ENCODE data around the gene CFAP58.
"Not testable (repeated sequence)": the region's sequence is repeated elsewhere in the genome, so short reads cannot be mapped to it uniquely, and the experiment has no call there.

The CFAP58 gene

GRCh38 chr10:104434601-104435000, 81.0 kb downstream of the CFAP58 start:
- DNase-seq (ENCODE audit: low read depth): no peak

GRCh38 chr10:104435822-104436221, 82.2 kb downstream of the CFAP58 start:
- DNase-seq (ENCODE audit: low read depth): no peak

- DNase-seq (ENCODE audit: low read depth): no peak
These were observed 83.6 kb downstream of the CFAP58 start for GRCh38 chr10:104437226-104437625.

- DNase-seq (ENCODE audit: low read depth): no peak
These were observed 86.6 kb downstream of the CFAP58 start for GRCh38 chr10:104440221-104440620.

GRCh38 chr10:104441329-104442000, 87.8 kb downstream of the CFAP58 start:
- DNase-seq (ENCODE audit: low read depth): no peak

- no peak for DNase-seq (ENCODE audit: low read depth)
These were observed 91.7 kb downstream of the CFAP58 start for GRCh38 chr10:104445359-104445758.

GRCh38 chr10:104446151-104446550, 92.5 kb downstream of the CFAP58 start:
- no peak for DNase-seq (ENCODE audit: low read depth)

- no peak for DNase-seq (ENCODE audit: low read depth)
These were observed 93.7 kb downstream of the CFAP58 start for GRCh38 chr10:104447331-104447730.

- DNase-seq (ENCODE audit: low read depth): no peak
These were observed 94.3 kb downstream of the CFAP58 start for GRCh38 chr10:104447906-104448305.

GRCh38 chr10:104449391-104449790, 95.8 kb downstream of the CFAP58 start:
- DNase-seq (ENCODE audit: low read depth): no peak

- no peak for DNase-seq (ENCODE audit: low read depth)
These were observed 96.9 kb downstream of the CFAP58 start for GRCh38 chr10:104450490-104450889.

- no peak for DNase-seq (ENCODE audit: low read depth)
These were observed 97.3 kb downstream of the CFAP58 start for GRCh38 chr10:104450954-104451353.

- no peak for DNase-seq (ENCODE audit: low read depth)
These were observed 99.3 kb downstream of the CFAP58 start for GRCh38 chr10:104452977-104453376.

- DNase-seq (ENCODE audit: low read depth): no peak
These were observed 103.3 kb downstream of the CFAP58 start for GRCh38 chr10:104456802-104457542.

GRCh38 chr10:104457543-104457828, 103.9 kb downstream of the CFAP58 start:
- DNase-seq (ENCODE audit: low read depth): no peak

- not testable (repeated sequence) for DNase-seq (ENCODE audit: low read depth)
These were observed 111.9 kb downstream of the CFAP58 start for GRCh38 chr10:104465575-104465974.

GRCh38 chr10:104468818-104469217, 115.2 kb downstream of the CFAP58 start:
- not testable (repeated sequence) for DNase-seq (ENCODE audit: low read depth)

- DNase-seq (ENCODE audit: low read depth): no peak
These were observed 118.9 kb downstream of the CFAP58 start for GRCh38 chr10:104472505-104472904.

- no peak for DNase-seq (ENCODE audit: low read depth)
These were observed 119.5 kb downstream of the CFAP58 start for GRCh38 chr10:104472957-104473745.

- no peak for DNase-seq (ENCODE audit: low read depth)
These were observed 124.7 kb downstream of the CFAP58 start for GRCh38 chr10:104478380-104478779.

GRCh38 chr10:104479906-104480593, 126.4 kb downstream of the CFAP58 start:
- DNase-seq (ENCODE audit: low read depth): no peak

- no peak for DNase-seq (ENCODE audit: low read depth)
These were observed 127.2 kb downstream of the CFAP58 start for GRCh38 chr10:104480797-104481196.
